ENCODE results near the gene SERGEF.

DNA sequence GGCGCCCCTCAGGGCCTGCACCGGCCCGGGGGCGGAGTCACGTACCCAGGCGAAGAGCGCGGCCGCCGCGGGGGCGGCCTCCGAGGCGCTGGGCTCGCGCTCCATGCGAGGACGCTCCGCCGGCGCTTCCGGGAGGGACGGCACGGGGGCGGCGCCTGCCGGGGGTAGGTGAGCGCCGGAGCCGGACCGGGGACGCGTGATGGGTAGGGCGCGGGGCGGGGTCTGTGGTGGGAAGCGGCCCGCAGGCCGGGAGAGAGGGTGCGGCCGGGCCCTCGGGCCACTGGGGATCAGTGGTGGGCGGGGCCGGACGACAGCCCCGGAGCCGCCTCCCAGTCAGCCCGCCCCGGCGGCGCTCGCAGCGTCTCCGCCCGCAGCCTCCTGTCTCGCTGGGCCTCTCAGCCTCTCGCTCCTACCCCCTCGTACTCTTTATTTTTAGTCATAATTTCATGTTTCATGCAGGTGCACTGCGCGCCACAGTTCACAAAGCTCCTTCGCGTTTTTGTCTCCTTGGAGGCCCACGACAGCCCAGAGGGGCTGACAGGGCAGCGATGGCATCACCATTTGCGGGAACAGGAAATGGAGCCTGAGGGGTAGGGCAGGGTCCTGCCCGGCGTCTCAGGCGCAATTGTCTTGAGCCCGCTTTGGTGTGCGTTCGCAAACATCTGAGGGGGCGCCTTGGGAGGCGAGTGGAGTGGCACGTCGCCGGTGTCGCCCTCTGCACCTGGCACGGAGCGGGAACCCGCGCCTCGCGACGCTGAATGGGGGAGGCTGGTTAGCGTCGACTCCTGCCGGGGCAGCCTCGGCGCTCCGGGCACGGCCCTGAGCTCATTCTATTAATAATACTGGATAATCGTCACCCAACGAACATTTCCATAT lies at the start of gene SERGEF:
- TF ChIP-seq CTCF (IDR thresholded peaks at IDR 0.05): peak in 2 of 3 donors; percentile 37 to 48
- TF ChIP-seq EP300 (IDR thresholded peaks at IDR 0.05): no peak

All from ovary (tissue), 3 donors.